Upper lobe of left lung (tissue), 6 donors: ENCODE measurements around the gene KLHL40. TPM values are rescaled to one million over a fixed set of nuclear protein-coding genes. Genes with fewer than 3 reads are reported as not detected.

Experiments
- ATAC-seq, 2 donors: fragments of 200-7000 bp; cut with Tn5 transposase; one replicate each; pipeline ENCODE4 v1.9.1; 2022; ENCODE audit warnings: mild to moderate bottlenecking in 2 of 2, moderate library complexity in 2 of 2; ENCODE audit not compliant: low FRiP score in 2 of 2
- DNase-seq, 2 donors: peaks; one replicate each; pipeline ENCODE4 v3.0.0-alpha.2; 2019 to 2020
- H3K27ac ChIP-seq, 4 donors: fragments of 200-600 bp; sonication (generic); one replicate each; pipeline ENCODE4 v1.5.1; 2016 to 2019
- H3K27me3 ChIP-seq, 4 donors: fragments of 200-600 bp; sonication (generic); one replicate each; pipeline ENCODE4 v1.5.1; 2017 to 2019
- H3K36me3 ChIP-seq, 4 donors: fragments of 200-600 bp; sonication (generic); one replicate each; pipeline ENCODE4 v1.5.1; 2016 to 2019
- H3K4me1 ChIP-seq, 4 donors: fragments of 200-600 bp; sonication (generic); one replicate each; pipeline ENCODE4 v1.5.1; 2018 to 2019
- H3K4me3 ChIP-seq, 4 donors: fragments of 200-600 bp; sonication (generic); one replicate each; pipeline ENCODE4 v1.5.1; 2017 to 2019; ENCODE audit warnings: mild to moderate bottlenecking in 2 of 4, moderate library complexity in 1 of 4
- H3K9me3 ChIP-seq, 4 donors: fragments of 200-600 bp; sonication (generic); one replicate each; pipeline ENCODE4 v1.5.1; 2018 to 2019
- CTCF ChIP-seq, 6 experiments: fragments of 450-650 bp in 4 of 6; fragments of 200-600 bp in 2 of 6; sonication (generic) in 2 of 6; IDR thresholded peaks; one replicate each; pipeline ENCODE4 v1.5.1; 2016 to 2019; ENCODE audit warnings: antibody characterized with exemption in 6 of 6
- EP300 ChIP-seq, 4 donors: sonication (generic); formaldehyde crosslinking; IDR thresholded peaks; one replicate each; pipeline ENCODE4 v1.5.1; 2017; ENCODE audit warnings: antibody characterized with exemption in 4 of 4, control low read depth in 2 of 4
- POLR2A ChIP-seq, 4 donors: fragments of 450-650 bp; IDR thresholded peaks; one replicate each; pipeline ENCODE4 v1.5.1; 2016 to 2017; ENCODE audit warnings: antibody characterized with exemption in 4 of 4, mild to moderate bottlenecking in 2 of 4
- POLR2AphosphoS5 ChIP-seq, 2 donors: sonication (generic); formaldehyde crosslinking; IDR thresholded peaks; one replicate each; pipeline ENCODE4 v1.5.1; 2017; ENCODE audit warnings: antibody characterized with exemption in 2 of 2
- WGBS, 2 donors: methylation state at CpG; one replicate each; pipeline ENCODE4 v1.1.5; 2017 to 2018; 5-methylcytosine and 5-hydroxymethylcytosine counted together
- total RNA-seq, 6 donors: library from RNA; depleted of rRNA in 4 of 6; stranded (reverse); fragments of >200 nt in 4 of 6; gene quantifications; one replicate each; pipeline versions ENCODE4 v1.1.0 to v1.2.1, GENCODE V29; 2016 to 2021
- donor health status: DM: no; HTN: no; CAD: no; lungs with moderate emphysema.
- donor health status: DM: no; HTN: yes; CAD: no; lungs with severe emphysema.

The KLHL40 gene
- total RNA-seq, 6 donors from 2014 or later = not detected

DNA sequence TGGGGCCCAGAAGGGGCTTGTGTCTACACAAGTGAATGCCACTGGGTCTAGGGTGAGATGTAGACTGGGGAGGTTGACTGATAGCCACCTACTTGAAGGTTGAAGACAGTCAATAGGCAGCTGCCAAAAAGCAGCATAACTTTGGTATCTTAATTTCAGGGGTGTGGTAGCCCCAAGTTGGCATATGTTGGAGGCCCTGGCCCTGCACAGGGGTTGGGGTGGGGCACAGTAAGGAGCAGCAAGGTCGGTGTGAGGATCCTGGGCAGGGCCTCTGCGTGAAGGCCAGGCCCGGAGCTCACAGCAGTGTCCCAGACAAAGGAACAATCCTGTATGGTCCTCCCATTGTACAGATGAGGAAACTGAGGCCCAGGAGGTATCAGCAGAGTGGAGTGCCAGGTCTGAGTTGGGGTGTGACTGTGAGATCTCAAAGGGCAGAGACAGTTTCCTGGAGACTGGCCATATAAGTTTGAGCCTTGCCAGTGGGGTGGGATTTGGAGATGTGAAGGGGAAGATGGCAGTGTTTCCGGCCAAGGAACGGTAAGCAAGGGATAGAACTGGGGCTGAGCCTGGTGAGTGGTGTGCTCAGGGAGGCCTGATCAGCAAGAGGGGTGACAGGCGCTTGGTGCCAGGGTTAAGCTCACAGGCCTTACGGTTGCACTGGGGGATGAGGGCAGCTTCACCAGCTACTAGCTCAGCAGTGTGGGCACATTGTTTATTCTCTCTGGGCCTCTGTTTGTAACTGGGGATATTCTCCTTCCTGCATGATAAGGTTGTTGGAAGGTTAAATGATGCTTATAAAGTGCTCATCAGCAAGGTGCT, 1.7 kb downstream of the KLHL40 start:
- peaks cover 0 to 12% (median 0%) of the 10 kb centered on the region in 4 donors for H3K27me3 ChIP-seq
- H3K27ac ChIP-seq = no peak overlapping the region
- ATAC-seq (no peak), DNase-seq (no peak)
- H3K4me1 ChIP-seq = peaks cover 0 to 11% (median 9%) of the 10 kb centered on the region in 4 donors
- TF ChIP-seq EP300 (IDR thresholded peaks at IDR 0.05) (no peak), POLR2AphosphoS5 (IDR thresholded peaks at IDR 0.05) (no peak), CTCF (IDR thresholded peaks at IDR 0.05) (no peak), POLR2A (IDR thresholded peaks at IDR 0.05) (no peak)
- WGBS, 2 donors = 77 to 90% methylated on average over 7 of the region's 7 CpGs
- no peaks in the 10 kb centered on the region for H3K36me3 ChIP-seq
- H3K9me3 ChIP-seq = no peaks in the 10 kb centered on the region
- H3K4me3 ChIP-seq = no peak overlapping the region

DNA sequence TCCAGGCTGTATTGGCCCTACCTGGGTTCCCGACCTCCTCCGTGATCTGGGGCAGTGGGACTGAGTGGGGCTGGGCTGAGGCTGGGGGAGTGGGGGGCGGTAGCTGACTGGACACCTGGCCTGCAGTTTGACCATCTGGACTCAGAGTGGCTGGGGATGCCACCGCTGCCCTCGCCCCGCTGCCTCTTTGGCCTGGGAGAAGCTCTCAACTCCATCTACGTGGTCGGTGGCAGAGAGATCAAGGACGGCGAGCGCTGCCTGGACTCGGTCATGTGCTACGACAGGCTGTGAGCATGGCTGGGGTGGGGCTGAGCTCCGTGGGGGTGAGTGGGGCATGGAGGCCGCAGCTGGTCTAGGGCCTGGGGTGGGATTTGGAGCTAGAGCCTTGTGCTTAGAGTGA, 2.7 kb downstream of the KLHL40 start:
- H3K36me3 ChIP-seq = no peaks in the 10 kb centered on the region
- ATAC-seq (no peak), DNase-seq (peak in 1 of 2 donors; percentile 66)
- peaks cover 0 to 11% (median 9%) of the 10 kb centered on the region in 4 donors for H3K4me1 ChIP-seq
- H3K9me3 ChIP-seq = no peaks in the 10 kb centered on the region
- H3K4me3 ChIP-seq = no peak overlapping the region
- 93 to 94% methylated on average over 13 to 15 of the region's 15 CpGs for WGBS, 2 donors
- no peak for TF ChIP-seq CTCF (IDR thresholded peaks at IDR 0.05)
- no peak for TF ChIP-seq POLR2AphosphoS5 (IDR thresholded peaks at IDR 0.05)
- no peak for TF ChIP-seq POLR2A (IDR thresholded peaks at IDR 0.05)
- TF ChIP-seq EP300 (IDR thresholded peaks at IDR 0.05) = no peak
- no peak overlapping the region for H3K27ac ChIP-seq
- peaks cover 0 to 12% (median 0%) of the 10 kb centered on the region in 4 donors for H3K27me3 ChIP-seq

DNA sequence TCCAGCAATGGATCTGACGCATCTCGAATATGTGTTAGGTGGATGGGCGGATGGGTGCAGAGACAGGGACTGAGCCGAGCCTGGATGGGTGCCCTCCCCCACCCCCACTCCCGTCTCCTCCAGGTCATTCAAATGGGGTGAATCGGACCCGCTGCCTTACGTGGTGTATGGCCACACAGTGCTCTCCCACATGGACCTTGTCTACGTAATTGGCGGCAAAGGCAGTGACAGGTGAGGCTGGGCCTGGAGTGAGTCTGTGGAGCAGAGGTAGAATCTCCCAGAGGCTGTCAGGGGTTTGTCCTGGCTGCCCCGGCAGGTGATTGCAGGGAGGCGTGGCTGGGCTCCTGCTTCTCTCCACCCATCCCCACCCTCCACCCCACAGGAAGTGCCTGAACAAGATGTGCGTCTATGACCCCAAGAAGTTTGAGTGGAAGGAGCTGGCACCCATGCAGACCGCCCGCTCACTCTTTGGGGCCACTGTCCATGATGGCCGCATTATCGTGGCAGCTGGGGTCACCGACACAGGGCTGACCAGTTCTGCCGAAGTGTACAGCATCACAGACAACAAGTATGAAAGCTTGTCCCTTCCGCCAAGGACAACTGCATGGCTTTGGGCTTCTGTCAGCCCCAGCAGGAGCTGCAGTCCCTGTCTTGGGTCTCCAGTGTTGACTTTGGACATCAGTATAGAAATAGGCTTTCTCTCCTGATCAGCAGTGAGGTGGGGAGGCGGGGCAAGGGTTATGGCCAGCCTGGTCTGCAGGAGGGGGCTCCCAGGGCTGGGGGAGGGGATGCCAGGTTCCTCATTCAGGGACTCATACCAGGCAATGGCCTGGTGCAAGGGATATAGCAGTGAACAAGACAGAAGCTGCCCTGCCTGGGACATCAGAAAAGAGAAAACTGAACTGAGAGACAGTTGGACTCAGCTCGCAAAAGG, 3.4 kb downstream of the KLHL40 start:
- H3K4me3 ChIP-seq = no peak overlapping the region
- 90 to 92% methylated on average over 8 to 22 of the region's 22 CpGs for WGBS, 2 donors
- no peak for DNase-seq
- H3K27ac ChIP-seq = no peak overlapping the region
- TF ChIP-seq EP300 (IDR thresholded peaks at IDR 0.05) (no peak), POLR2A (IDR thresholded peaks at IDR 0.05) (no peak), POLR2AphosphoS5 (IDR thresholded peaks at IDR 0.05) (no peak), CTCF (IDR thresholded peaks at IDR 0.05) (no peak)
- H3K36me3 ChIP-seq = no peaks in the 10 kb centered on the region
- H3K9me3 ChIP-seq = no peaks in the 10 kb centered on the region
- H3K27me3 ChIP-seq = peaks cover 0 to 12% (median 0%) of the 10 kb centered on the region in 4 donors
- no peak for ATAC-seq
- H3K4me1 ChIP-seq = peaks cover 0 to 11% (median 9%) of the 10 kb centered on the region in 4 donors

GRCh38 chr3:42689421-42690014, 4.2 kb downstream of the KLHL40 start:
- H3K4me3 ChIP-seq = no peak overlapping the region
- no peaks in the 10 kb centered on the region for H3K36me3 ChIP-seq
- H3K9me3 ChIP-seq = no peaks in the 10 kb centered on the region
- H3K27me3 ChIP-seq = peaks cover 0 to 12% (median 0%) of the 10 kb centered on the region in 4 donors
- H3K27ac ChIP-seq = no peak overlapping the region
- 58 to 72% methylated on average over 9 of the region's 9 CpGs for WGBS, 2 donors
- TF ChIP-seq POLR2AphosphoS5 (IDR thresholded peaks at IDR 0.05) (no peak), EP300 (IDR thresholded peaks at IDR 0.05) (no peak), CTCF (IDR thresholded peaks at IDR 0.05) (no peak), POLR2A (IDR thresholded peaks at IDR 0.05) (no peak)
- DNase-seq (no peak), ATAC-seq (no peak)
- peaks cover 0 to 11% (median 7%) of the 10 kb centered on the region in 4 donors for H3K4me1 ChIP-seq
